ENCODE data around the gene NXPE4.
"Not testable (repeated sequence)": the region's sequence is repeated elsewhere in the genome, so short reads cannot be mapped to it uniquely, and the experiment has no call there.

NXPE4 gene

GRCh38 chr11:114595571-114595970 lies at the start of gene NXPE4:
NXPE4 (minus strand) TSS chr11:114595786; CDS start chr11:114594759, 1,027 bp downstream.
- DNase-seq (ENCODE audit: low spot score): no peak

GRCh38 chr11:114639440-114639839 lies 43.9 kb upstream of the NXPE4 start:
- not testable (repeated sequence) for DNase-seq (ENCODE audit: low spot score)

- DNase-seq (ENCODE audit: low spot score): not testable (repeated sequence)
Observed at GRCh38 chr11:114631445-114631965, 35.9 kb upstream of the NXPE4 start.

- no peak for DNase-seq (ENCODE audit: low spot score)
Observed at GRCh38 chr11:114625294-114625693, 29.7 kb upstream of the NXPE4 start.

GRCh38 chr11:114624455-114625207 lies 29.0 kb upstream of the NXPE4 start:
- no peak for DNase-seq (ENCODE audit: low spot score)

GRCh38 chr11:114623720-114624119 lies 28.1 kb upstream of the NXPE4 start:
- no peak for DNase-seq (ENCODE audit: low spot score)

- no peak for DNase-seq (ENCODE audit: low spot score)
Observed at GRCh38 chr11:114622858-114623257, 27.3 kb upstream of the NXPE4 start.

- no peak for DNase-seq (ENCODE audit: low spot score)
Observed at GRCh38 chr11:114621950-114622809, 26.6 kb upstream of the NXPE4 start.

- DNase-seq (ENCODE audit: low spot score): no peak
Observed at GRCh38 chr11:114621072-114621471, 25.5 kb upstream of the NXPE4 start.

- DNase-seq (ENCODE audit: low spot score): no peak
Observed at GRCh38 chr11:114619659-114620173, 24.1 kb upstream of the NXPE4 start.

GRCh38 chr11:114618139-114618538 lies 22.6 kb upstream of the NXPE4 start:
- no peak for DNase-seq (ENCODE audit: low spot score)

GRCh38 chr11:114617157-114618124 lies 21.9 kb upstream of the NXPE4 start:
- no peak for DNase-seq (ENCODE audit: low spot score)

- DNase-seq (ENCODE audit: low spot score): no peak
Observed at GRCh38 chr11:114616516-114616915, 20.9 kb upstream of the NXPE4 start.

GRCh38 chr11:114615448-114616361 lies 20.1 kb upstream of the NXPE4 start:
- DNase-seq (ENCODE audit: low spot score): no peak

- DNase-seq (ENCODE audit: low spot score): no peak
Observed at GRCh38 chr11:114614127-114614720, 18.6 kb upstream of the NXPE4 start.

GRCh38 chr11:114613094-114613493 lies 17.5 kb upstream of the NXPE4 start:
- not testable (repeated sequence) for DNase-seq (ENCODE audit: low spot score)

- DNase-seq (ENCODE audit: low spot score): no peak
Observed at GRCh38 chr11:114612686-114613085, 17.1 kb upstream of the NXPE4 start.

GRCh38 chr11:114612199-114612598 lies 16.6 kb upstream of the NXPE4 start:
- not testable (repeated sequence) for DNase-seq (ENCODE audit: low spot score)

- DNase-seq (ENCODE audit: low spot score): no peak
Observed at GRCh38 chr11:114610984-114611944, 15.7 kb upstream of the NXPE4 start.
